ENCODE measurements around the gene COL19A1. TPM values are rescaled to one million over a fixed set of nuclear protein-coding genes. Genes with fewer than 3 reads are reported as not detected.

The COL19A1 gene
- total RNA-seq: under 1 TPM in 1 of 2 donors, not detected in 1; 0.07 TPM

GRCh38 chr6:69866351-69866769, at the start of gene COL19A1:
Gene COL19A1, plus strand, starts transcription at chr6:69866556. Its CDS starts 13,012 bp downstream, at chr6:69879568.
- Histone ChIP-seq H3K27me3 (replicated peaks; ENCODE audit: insufficient read depth) (no peaks in the 10 kb centered on the region), H3K4me3 (peak within 1 kb of the TSS; percentile 88)

DNA sequence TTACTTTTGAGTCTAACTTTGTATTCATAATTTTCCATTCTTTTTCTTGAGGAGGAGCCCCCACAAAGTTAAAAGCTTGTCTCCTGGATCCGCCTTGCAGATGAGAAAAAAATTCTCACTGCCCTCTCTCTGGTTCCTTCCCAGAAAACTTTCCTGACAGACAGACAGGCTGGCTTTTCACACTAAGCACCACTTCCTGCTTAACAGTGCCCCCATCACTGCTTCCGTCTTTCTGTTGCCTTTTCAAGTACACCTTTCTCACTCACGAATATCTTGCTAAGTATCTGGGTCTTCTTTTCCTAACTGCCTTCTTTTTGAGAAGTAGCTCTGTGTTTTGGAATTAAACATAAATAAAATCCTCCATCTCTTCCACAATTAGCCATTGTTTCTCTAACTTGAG, 49.8 kb upstream of the COL19A1 start:
- Histone ChIP-seq H3K27ac (no peak overlapping the region), H3K27me3 (replicated peaks; ENCODE audit: insufficient read depth) (no peaks in the 10 kb centered on the region), H3K4me1 (ENCODE audit: control insufficient read depth in 1 of 2, low read depth in 2 of 2) (peaks cover 0 to 2% of the 10 kb centered on the region in 2 donors), H3K36me3 (no peaks in the 10 kb centered on the region), H3K4me3 (no peak overlapping the region), H3K9me3 (no peaks in the 10 kb centered on the region)
- ATAC-seq (ENCODE audit: insufficient number of reproducible peaks, low FRiP score, low read depth): no peak
- no peak for DNase-seq (ENCODE audit: low spot score)
- TF ChIP-seq CTCF (IDR thresholded peaks at IDR 0.05): no peak

More at GRCh38 chr6:69866351-69866769, at the start of gene COL19A1:
- H3K27ac ChIP-seq: peak within 1 kb of the TSS in 1 of 2 donors; percentile 34
- H3K9me3 ChIP-seq: no peaks in the 10 kb centered on the region
- H3K36me3 ChIP-seq: no peaks in the 10 kb centered on the region
- H3K4me1 ChIP-seq (ENCODE audit: control insufficient read depth in 1 of 2, low read depth in 2 of 2): no peaks in the 10 kb centered on the region
- DNase-seq (ENCODE audit: low spot score): no peak
- ATAC-seq (ENCODE audit: insufficient number of reproducible peaks, low FRiP score, low read depth): no peak
- no peak for TF ChIP-seq CTCF (IDR thresholded peaks at IDR 0.05)

- H3K36me3 ChIP-seq: no peaks in the 10 kb centered on the region
- ATAC-seq (ENCODE audit: insufficient number of reproducible peaks, low FRiP score, low read depth) (no peak), DNase-seq (ENCODE audit: low spot score) (no peak)
- H3K27ac ChIP-seq: no peak overlapping the region
- no peaks in the 10 kb centered on the region for H3K27me3 ChIP-seq (replicated peaks; ENCODE audit: insufficient read depth)
- peaks cover 0 to 2% of the 10 kb centered on the region in 2 donors for H3K4me1 ChIP-seq (ENCODE audit: control insufficient read depth in 1 of 2, low read depth in 2 of 2)
- TF ChIP-seq CTCF (IDR thresholded peaks at IDR 0.05): no peak
- no peak overlapping the region for H3K4me3 ChIP-seq
- no peaks in the 10 kb centered on the region for H3K9me3 ChIP-seq
Measured at GRCh38 chr6:69817358-69817757, 49.0 kb upstream of the COL19A1 start.

GRCh38 chr6:69818223-69818930, 48.0 kb upstream of the COL19A1 start:
- Histone ChIP-seq H3K9me3 (no peaks in the 10 kb centered on the region), H3K27ac (no peak overlapping the region), H3K27me3 (replicated peaks; ENCODE audit: insufficient read depth) (no peaks in the 10 kb centered on the region), H3K36me3 (no peaks in the 10 kb centered on the region), H3K4me1 (ENCODE audit: control insufficient read depth in 1 of 2, low read depth in 2 of 2) (peaks cover 0 to 2% of the 10 kb centered on the region in 2 donors), H3K4me3 (no peak overlapping the region)
- DNase-seq (ENCODE audit: low spot score) (no peak), ATAC-seq (ENCODE audit: insufficient number of reproducible peaks, low FRiP score, low read depth) (no peak)
- no peak for TF ChIP-seq CTCF (IDR thresholded peaks at IDR 0.05)

GRCh38 chr6:69819138-69819537, 47.2 kb upstream of the COL19A1 start:
- no peaks in the 10 kb centered on the region for H3K4me1 ChIP-seq (ENCODE audit: control insufficient read depth in 1 of 2, low read depth in 2 of 2)
- no peak for DNase-seq (ENCODE audit: low spot score)
- no peak for TF ChIP-seq CTCF (IDR thresholded peaks at IDR 0.05)
- no peaks in the 10 kb centered on the region for H3K9me3 ChIP-seq
- ATAC-seq (ENCODE audit: insufficient number of reproducible peaks, low FRiP score, low read depth): no peak
- H3K36me3 ChIP-seq: no peaks in the 10 kb centered on the region
- no peak overlapping the region for H3K4me3 ChIP-seq
- no peaks in the 10 kb centered on the region for H3K27me3 ChIP-seq (replicated peaks; ENCODE audit: insufficient read depth)
- no peak overlapping the region for H3K27ac ChIP-seq

All from thoracic aorta (tissue), 2 donors.